ENCODE measurements around the gene UBR7.

Gene UBR7

GRCh38 chr14:93266127-93266526, 59.1 kb downstream of the UBR7 start:
- DNase-seq, result no peak

GRCh38 chr14:93267149-93267711, 60.2 kb downstream of the UBR7 start:
- DNase-seq, result no peak

GRCh38 chr14:93268406-93268805, 61.4 kb downstream of the UBR7 start:
- DNase-seq, result no peak

GRCh38 chr14:93269341-93270068, 62.4 kb downstream of the UBR7 start:
- no peak for DNase-seq

GRCh38 chr14:93271111-93271510, 64.1 kb downstream of the UBR7 start:
- DNase-seq, result no peak

GRCh38 chr14:93274055-93274806, 67.2 kb downstream of the UBR7 start:
- DNase-seq, result no peak

GRCh38 chr14:93276031-93276716, 69.1 kb downstream of the UBR7 start:
- DNase-seq, result no peak
